Activated T-cell treated with anti-CD3 and anti-CD28 coated beads, Interleukin-2, amount 50 U/mL, for 4 hours (primary cell): ENCODE results near the gene PLCB2. TPM values are rescaled to one million over a fixed set of nuclear protein-coding genes. Genes with fewer than 3 reads are reported as not detected.
A peak's percentile ranks its signal among the peaks of the same experiment; 100 is the strongest.

Experiments
- ATAC-seq, 2 donors: fragments of 200-7000 bp; cut with Tn5 transposase; one replicate each; pipeline ENCODE4 v1.10.0; 2021
- DNase-seq: peaks from one replicate; pipeline ENCODE4 v3.0.0-alpha.2; 2020
- H3K27me3 Mint-ChIP-seq: one replicate; pipeline ENCODE4 v1.8.0; 2021; ENCODE audit warnings: low read depth, mixed read lengths
- H3K36me3 Mint-ChIP-seq: one replicate; pipeline ENCODE4 v1.8.0; 2022; ENCODE audit warnings: mixed read lengths; ENCODE audit not compliant: insufficient read depth
- H3K4me1 Mint-ChIP-seq: one replicate; pipeline ENCODE4 v1.8.0; 2021; ENCODE audit warnings: low read depth, mixed read lengths
- H3K4me3 Mint-ChIP-seq: one replicate; pipeline ENCODE4 v1.8.0; 2021; ENCODE audit warnings: mild to moderate bottlenecking, moderate library complexity, mixed read lengths
- H3K9me3 Mint-ChIP-seq: one replicate; pipeline ENCODE4 v1.8.0; 2021; ENCODE audit warnings: mixed read lengths
- total RNA-seq, 3 donors: library from RNA; stranded (reverse); gene quantifications; one replicate each; pipeline ENCODE4 v1.2.1, GENCODE V29; 2021

Gene PLCB2
- total RNA-seq, 3 donors from 2014 or later = 41.7 to 50.3 (median 48.6) TPM

DNA sequence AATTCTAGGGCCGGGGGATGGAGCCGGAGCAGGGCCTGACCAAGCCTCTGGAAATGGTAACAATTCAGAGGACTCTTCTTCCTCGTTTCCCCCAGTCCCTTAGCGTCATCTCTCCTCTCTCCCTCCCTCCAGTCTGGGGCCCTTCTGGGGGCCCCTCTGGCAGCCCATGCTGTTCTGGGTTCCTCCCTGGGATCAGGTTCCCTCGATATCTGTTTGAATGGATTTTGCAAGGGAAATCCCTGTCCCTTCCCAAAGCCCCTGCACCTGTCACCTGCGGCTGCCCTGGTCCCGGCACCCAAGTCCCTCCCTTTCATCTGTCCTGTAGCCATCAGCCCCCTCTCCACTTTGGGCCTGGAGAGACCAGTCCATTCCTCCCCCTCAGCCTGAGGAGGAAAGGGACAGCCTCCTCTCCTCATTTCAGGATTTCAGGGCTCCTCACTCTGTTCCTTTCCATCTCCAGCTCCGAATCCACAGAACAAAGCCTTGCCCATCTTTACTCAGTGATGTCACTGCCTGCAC, 1.7 kb upstream of the PLCB2 start:
- ATAC-seq (no peak), DNase-seq (no peak)
- H3K4me3 Mint-ChIP-seq = peak overlapping the region; percentile 95
- peaks cover 51% of the 10 kb centered on the region for H3K4me1 Mint-ChIP-seq
- H3K36me3 Mint-ChIP-seq = peaks cover under 1% of the 10 kb centered on the region
- no peaks in the 10 kb centered on the region for H3K27me3 Mint-ChIP-seq
- no peaks in the 10 kb centered on the region for H3K9me3 Mint-ChIP-seq

DNA sequence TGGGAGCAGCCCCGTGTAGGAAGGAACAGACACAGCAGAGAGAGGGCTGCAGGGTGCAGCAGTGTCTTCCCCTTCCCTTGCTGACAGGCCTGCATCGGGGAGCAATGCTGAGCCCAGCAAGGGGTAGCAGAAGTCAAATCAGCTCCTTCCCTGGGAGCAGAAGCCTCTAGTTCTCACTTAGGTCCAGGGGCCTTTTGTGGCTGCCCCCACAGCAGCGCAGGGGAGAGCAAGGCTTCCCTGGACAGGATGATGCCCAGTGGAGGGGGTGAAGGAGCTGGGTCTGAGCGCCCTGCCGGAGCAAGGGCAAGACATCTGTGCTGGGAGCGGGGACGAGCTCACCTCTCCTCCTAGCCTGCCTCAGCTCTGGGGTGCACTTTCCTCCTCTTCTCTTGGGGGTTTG, 827 bp downstream of the PLCB2 start:
- Mint-ChIP-seq H3K36me3 (peaks cover 6% of the 10 kb centered on the region), H3K4me1 (peaks cover 45% of the 10 kb centered on the region), H3K27me3 (no peaks in the 10 kb centered on the region), H3K4me3 (peak overlapping the region; percentile 95), H3K9me3 (no peaks in the 10 kb centered on the region)
- no peak for DNase-seq
- ATAC-seq = peak; percentile 8 to 12

DNA sequence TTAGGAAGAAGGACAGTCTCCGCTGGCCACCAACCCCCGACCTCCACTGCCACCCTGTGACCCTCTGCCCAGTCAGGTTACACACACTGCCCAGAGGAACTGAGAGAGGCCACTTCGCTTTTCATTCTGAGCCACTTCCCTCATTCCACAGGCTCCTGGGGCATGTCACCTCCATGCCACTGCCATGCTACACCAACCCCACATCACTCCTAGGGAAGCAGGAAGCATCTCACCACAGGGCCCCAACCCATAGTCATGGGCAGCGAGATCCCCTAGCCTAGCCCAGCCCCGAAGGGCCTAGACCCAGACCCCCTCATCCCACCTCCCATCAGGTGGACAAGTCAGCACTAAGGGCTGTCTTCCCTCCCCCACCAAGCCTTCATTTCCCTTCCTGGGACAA, 1.4 kb downstream of the PLCB2 start:
- DNase-seq = no peak
- H3K4me3 Mint-ChIP-seq = peak overlapping the region; percentile 95
- ATAC-seq = no peak
- peaks cover 11% of the 10 kb centered on the region for H3K36me3 Mint-ChIP-seq
- H3K4me1 Mint-ChIP-seq = peaks cover 45% of the 10 kb centered on the region
- no peaks in the 10 kb centered on the region for H3K27me3 Mint-ChIP-seq
- no peaks in the 10 kb centered on the region for H3K9me3 Mint-ChIP-seq

DNA sequence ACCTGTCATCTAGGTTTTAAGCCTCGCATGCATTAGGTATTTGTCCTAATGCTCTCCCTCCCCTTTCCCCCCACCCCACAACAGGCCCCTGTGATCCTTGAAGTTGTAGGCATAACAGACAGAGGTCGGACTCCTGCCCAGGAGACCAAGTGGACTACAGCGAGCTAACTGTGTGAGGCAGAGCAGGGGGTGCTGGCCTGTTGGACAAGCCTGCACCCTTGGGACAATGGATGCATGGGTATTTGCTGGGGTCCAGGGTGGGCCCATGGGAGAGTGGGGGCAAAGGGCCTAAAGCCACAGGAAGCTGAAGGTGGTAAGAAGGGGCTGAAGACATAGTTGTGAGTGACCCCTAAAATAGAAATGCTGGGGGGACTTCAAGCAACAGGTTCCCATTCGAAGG, 2.5 kb downstream of the PLCB2 start:
- no peak overlapping the region for H3K4me3 Mint-ChIP-seq
- no peaks in the 10 kb centered on the region for H3K9me3 Mint-ChIP-seq
- H3K27me3 Mint-ChIP-seq = no peaks in the 10 kb centered on the region
- no peak for DNase-seq
- no peak for ATAC-seq
- peaks cover 45% of the 10 kb centered on the region for H3K4me1 Mint-ChIP-seq
- peaks cover 19% of the 10 kb centered on the region for H3K36me3 Mint-ChIP-seq

DNA sequence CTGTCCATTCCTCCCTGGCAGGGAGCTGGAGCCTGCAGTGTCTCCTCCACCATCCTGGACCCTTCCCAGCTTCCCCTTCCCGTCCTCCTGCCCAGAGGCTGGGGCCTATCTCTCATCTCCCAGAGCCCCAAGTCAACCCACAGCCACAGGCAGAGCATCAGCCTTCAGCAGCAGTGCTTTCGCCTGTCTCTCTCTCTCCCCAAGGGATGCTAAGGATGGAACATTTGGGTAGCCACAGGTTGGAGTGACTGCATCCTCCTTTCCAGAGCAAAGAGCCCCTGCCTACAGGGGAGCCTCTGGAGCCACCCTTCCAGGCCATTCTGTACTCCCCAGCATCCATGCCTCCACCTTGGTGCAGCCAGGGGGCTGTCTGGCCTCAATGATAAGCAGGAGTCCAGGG, 4.2 kb downstream of the PLCB2 start:
- Mint-ChIP-seq H3K4me3 (no peak overlapping the region), H3K36me3 (peaks cover 29% of the 10 kb centered on the region), H3K9me3 (no peaks in the 10 kb centered on the region), H3K4me1 (peaks cover 30% of the 10 kb centered on the region), H3K27me3 (no peaks in the 10 kb centered on the region)
- DNase-seq (no peak), ATAC-seq (no peak)

DNA sequence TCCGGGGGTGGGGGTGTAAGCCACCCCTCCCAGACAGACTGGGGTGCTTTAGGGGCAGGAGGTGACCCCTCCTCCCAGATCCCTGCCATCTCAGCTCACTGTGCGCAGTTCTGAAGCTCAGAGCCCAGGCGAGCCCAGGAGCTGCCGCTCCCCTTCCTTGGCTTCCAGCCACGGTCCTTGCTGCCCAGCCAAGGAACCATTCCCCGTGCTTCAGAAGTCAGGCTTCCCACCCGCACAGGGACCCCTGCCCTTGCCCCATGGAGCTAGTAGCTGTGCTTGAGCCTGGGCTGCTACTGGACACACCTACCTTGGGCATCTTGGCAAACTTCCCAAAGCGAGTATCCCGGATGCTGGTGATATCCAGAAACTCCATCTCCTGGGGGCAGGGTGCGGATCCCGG, 4.8 kb downstream of the PLCB2 start:
- Mint-ChIP-seq H3K4me1 (peaks cover 26% of the 10 kb centered on the region), H3K27me3 (no peaks in the 10 kb centered on the region), H3K4me3 (no peak overlapping the region), H3K9me3 (no peaks in the 10 kb centered on the region), H3K36me3 (peaks cover 29% of the 10 kb centered on the region)
- no peak for ATAC-seq
- DNase-seq = no peak

DNA sequence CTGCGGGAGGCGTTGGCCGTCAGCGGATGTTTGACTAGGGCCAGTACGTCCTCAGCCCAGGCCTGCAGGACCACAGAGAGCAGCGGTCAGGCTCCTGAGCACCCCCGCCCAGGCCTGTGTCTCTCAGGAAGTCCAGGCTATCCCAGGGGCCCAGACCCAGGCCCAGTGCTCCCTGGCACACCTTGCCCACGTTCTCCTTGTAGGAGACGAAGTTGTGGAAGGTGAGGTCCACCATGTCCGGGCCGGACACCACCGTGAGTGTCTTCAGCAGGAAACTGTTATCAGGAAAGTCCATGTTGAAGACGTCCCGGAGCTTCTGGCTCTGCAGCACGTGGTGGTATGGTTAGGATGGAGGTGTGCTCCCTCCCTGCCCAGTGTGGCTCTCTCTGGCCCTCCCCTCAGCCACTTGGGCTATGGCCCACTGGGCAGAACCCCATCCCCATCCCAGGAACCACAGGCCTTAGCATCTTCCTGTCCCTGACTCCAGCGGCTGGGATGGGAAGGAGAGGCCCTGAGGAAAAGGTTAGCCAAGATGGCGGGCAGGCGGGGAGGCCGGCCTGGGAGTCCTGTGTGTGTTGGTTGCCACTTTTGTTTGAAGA, 5.3 kb downstream of the PLCB2 start:
- no peaks in the 10 kb centered on the region for H3K9me3 Mint-ChIP-seq
- peaks cover 31% of the 10 kb centered on the region for H3K36me3 Mint-ChIP-seq
- ATAC-seq = no peak
- H3K4me3 Mint-ChIP-seq = no peak overlapping the region
- H3K27me3 Mint-ChIP-seq = no peaks in the 10 kb centered on the region
- DNase-seq = no peak
- peaks cover 25% of the 10 kb centered on the region for H3K4me1 Mint-ChIP-seq

DNA sequence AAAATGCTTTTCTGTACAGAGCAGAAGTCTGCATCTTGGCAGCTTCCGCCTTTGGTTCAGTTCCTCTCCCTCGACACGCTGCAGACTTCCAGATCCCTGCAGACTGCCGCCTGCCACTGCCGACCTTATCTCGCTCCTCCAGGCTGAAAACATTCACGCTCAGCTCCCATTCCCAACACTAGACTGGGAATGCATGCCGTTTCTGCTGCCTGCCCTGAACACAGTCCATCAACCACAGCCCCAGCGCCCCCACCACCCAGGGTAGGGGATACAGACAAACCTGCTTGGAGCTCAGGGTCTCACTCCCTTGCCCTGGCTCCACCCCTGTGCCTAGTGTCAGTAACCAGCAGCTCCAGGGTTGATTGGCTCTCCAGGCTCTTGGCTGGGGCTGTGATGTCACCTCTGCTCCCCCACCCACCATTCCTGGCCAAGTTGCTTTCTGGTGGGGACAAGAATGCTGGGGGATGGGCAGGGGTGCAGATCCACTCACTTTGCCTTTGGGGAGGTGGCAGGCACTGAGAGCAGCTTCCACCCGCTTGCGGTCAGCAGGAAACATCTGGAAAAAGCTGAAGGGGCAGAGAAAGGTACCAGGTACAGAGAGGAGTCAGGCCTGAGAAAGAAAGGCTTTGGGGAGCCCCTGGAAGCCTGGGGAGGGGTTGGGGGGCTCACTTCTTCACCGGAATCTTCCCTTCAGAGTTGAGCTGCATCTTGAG, 6.1 kb downstream of the PLCB2 start:
- no peak for DNase-seq
- no peak for ATAC-seq
- Mint-ChIP-seq H3K4me1 (peaks cover 22% of the 10 kb centered on the region), H3K27me3 (no peaks in the 10 kb centered on the region), H3K4me3 (no peak overlapping the region), H3K9me3 (no peaks in the 10 kb centered on the region), H3K36me3 (peaks cover 37% of the 10 kb centered on the region)

DNA sequence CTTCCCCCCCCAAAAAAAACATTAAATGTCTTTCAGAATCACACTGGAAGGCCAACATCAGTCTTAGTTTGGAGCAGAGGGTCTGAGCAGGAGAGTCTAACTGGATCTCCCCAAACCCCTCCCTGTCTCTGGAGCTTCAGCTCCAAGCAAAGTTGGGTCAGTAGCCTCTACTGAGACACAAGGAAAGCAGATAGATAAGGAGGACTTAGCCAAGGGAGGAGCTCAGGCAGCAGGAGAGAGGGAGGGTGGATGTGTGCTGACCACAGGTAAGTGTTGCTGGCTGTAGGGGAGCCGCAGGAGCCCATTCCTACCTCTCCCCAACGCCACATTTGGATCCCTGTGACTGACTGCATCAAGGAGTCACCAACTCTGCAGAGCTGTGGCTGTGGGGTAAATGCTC, 7.0 kb downstream of the PLCB2 start:
- H3K9me3 Mint-ChIP-seq = no peaks in the 10 kb centered on the region
- DNase-seq (no peak), ATAC-seq (no peak)
- H3K27me3 Mint-ChIP-seq = no peaks in the 10 kb centered on the region
- peaks cover 37% of the 10 kb centered on the region for H3K36me3 Mint-ChIP-seq
- H3K4me3 Mint-ChIP-seq = no peak overlapping the region
- H3K4me1 Mint-ChIP-seq = peaks cover 14% of the 10 kb centered on the region

DNA sequence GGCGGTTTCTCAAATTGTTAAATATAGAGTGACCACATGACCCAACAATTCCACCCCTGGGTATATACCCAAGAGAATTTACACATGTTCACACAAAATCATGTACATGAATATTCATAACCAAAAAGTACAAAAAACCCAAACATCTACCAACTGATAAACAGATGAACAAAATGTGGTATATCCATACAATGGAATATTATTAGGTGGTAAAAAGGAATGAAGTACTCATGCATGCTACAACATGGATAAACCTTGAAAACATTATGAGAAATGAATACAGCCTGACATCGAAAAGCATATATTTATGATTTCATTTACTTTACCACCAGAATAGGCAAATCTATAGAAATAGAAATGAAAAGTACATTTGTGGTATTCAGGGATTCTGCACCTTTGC, 7.4 kb downstream of the PLCB2 start:
- H3K36me3 Mint-ChIP-seq = peaks cover 40% of the 10 kb centered on the region
- H3K4me3 Mint-ChIP-seq = no peak overlapping the region
- no peaks in the 10 kb centered on the region for H3K27me3 Mint-ChIP-seq
- no peak for DNase-seq
- no peak for ATAC-seq
- H3K9me3 Mint-ChIP-seq = no peaks in the 10 kb centered on the region
- peaks cover 13% of the 10 kb centered on the region for H3K4me1 Mint-ChIP-seq

DNA sequence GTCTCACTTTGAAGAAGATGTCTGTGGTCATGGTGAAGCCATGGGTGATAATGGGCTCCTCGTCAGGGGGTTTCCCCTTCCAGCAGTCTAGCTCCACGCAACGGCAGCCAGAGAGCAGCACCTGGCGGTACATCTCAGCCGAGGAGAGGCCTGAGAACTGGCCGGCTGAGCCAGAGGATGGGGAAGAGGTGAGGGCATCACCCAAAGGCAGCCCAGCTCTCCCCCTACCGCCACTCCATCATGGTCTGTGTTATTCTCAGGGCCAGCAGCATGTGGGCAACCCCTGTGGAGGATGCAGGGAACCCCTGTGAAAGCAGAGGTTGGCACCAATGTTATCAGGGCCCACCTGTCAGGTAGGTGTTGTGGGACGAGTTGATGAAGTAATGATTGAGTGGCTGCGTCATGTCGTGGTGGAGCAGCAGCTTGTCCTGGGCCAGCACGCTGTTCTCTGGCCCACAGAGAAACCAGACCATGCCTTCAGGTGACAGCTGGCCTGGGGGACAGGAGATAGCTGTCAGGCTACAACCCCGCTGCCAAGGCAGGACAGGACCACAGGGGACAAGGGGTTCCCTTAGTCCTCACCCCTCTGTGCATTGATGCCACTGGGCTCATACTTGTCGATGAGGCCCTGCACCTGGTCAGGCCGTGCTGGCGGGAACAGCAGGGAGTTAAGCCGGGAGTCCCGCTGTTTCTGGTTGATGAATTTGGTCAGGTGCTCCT, 9.4 kb downstream of the PLCB2 start:
- H3K9me3 Mint-ChIP-seq = no peaks in the 10 kb centered on the region
- no peak overlapping the region for H3K4me3 Mint-ChIP-seq
- DNase-seq = no peak
- ATAC-seq = no peak
- peaks cover 35% of the 10 kb centered on the region for H3K36me3 Mint-ChIP-seq
- H3K27me3 Mint-ChIP-seq = no peaks in the 10 kb centered on the region
- H3K4me1 Mint-ChIP-seq = no peaks in the 10 kb centered on the region

DNA sequence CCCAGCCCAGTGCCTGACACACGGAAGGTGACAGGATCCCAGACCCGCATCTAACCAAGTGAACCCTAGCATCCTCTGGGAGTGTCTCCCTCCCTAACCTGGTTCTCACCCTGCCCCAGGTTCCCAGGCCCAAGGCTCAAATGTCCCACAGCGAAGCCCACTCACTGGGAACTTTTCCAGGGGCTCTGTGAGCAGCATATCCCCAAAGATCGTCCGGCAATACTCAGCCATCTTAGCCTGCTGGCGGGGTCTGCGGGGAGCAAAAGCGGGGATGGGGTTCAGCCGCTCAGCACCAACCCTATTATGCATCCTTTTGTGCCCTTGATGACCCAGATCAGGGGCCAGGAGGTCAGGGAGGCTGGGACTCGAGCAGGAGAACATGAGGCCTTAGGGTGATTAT, 10.4 kb downstream of the PLCB2 start:
- Mint-ChIP-seq H3K36me3 (peaks cover 37% of the 10 kb centered on the region), H3K9me3 (no peaks in the 10 kb centered on the region), H3K4me1 (no peaks in the 10 kb centered on the region), H3K4me3 (no peak overlapping the region), H3K27me3 (no peaks in the 10 kb centered on the region)
- ATAC-seq = no peak
- DNase-seq = no peak

DNA sequence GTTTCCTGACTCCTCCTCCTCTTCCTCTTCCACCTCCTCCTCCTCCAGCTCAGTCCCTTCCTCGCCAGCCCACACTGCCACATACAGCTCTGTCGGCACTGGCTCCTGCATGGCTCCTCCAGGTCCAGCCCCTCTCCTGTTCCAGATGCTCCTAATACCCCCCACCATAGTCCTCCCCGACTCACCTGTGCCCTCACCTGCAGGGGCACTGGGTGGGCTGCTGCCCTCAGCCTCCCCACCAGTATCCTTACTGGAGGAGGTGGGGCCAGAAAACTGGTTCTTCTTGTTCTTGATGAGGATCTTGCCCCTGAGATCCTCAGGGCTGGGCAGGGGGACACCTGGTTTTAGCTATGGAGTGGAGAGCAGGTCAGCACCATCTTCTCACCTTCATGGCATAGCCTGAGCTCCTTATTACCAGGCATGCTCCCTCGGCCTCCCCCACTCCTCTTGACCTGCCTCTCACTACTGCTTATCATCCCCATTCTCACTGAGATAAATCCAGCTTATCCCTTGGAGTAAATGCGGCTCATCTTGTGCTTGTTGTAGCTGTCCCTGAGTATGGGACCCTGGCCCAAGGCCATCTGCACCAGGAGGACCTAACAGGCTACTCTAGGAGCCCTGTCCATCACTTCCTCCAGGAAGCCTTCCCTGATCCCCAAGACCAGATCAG, 11.0 kb downstream of the PLCB2 start:
- Mint-ChIP-seq H3K36me3 (peaks cover 36% of the 10 kb centered on the region), H3K4me1 (no peaks in the 10 kb centered on the region), H3K27me3 (no peaks in the 10 kb centered on the region), H3K9me3 (no peaks in the 10 kb centered on the region), H3K4me3 (no peak overlapping the region)
- no peak for DNase-seq
- no peak for ATAC-seq

DNA sequence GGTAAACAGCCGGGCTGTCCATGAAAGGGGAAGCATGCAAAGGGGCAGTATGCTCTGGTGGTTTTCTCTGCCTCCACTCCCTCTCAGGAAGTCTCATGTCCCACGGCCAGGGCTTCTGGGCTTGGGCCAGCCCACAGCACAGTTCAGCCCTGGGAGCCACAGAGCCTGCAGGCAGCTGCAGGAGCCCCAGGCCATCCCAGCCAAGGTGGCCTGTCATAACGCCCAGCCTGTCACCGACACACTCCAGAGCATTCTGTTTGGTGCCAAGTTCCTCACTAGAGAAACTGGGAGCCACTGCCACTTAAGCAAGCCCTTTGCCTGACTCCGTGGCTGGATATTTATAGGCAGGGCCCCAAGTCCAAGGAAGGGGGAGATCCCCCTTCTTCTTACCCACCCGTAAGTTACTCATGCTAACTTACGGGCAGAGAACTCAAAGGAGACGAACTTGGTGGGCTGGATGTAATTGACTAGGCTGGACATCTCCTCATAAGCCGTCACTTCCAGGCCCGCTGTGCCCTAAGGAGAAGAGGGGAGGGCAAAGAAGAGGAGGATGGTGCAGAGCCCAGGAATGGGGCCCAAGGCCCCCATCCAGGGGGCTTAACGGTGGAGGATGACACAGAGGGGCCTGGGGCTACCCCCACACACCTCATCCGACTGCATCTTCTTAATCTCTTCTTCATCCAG, 11.7 kb downstream of the PLCB2 start:
- Mint-ChIP-seq H3K27me3 (no peaks in the 10 kb centered on the region), H3K36me3 (peaks cover 31% of the 10 kb centered on the region), H3K4me3 (no peak overlapping the region), H3K9me3 (no peaks in the 10 kb centered on the region), H3K4me1 (no peaks in the 10 kb centered on the region)
- no peak for DNase-seq
- ATAC-seq = no peak
